ENCODE measurements around the gene TRHDE.

DNA sequence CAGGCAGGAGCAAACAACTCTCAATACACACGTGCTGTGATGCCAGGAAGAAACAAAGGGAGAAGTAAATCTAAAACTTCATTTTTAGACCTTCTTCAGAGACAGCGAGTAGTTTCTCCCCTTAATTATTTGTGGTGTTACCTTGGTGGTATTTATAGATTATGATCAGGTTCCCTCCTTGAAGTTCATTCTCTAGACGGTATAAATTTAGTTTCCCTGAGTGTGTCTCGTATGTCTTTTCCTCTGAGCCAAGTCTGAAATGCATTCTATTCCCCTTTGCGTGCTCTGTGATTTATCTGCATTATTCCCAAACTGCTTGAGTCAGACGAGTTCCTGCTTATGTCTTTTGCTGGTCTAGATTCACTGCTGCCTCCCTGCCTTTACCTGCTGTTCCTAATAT is 65.2 kb downstream of the TRHDE start:
- TF ChIP-seq, protein P1, sequence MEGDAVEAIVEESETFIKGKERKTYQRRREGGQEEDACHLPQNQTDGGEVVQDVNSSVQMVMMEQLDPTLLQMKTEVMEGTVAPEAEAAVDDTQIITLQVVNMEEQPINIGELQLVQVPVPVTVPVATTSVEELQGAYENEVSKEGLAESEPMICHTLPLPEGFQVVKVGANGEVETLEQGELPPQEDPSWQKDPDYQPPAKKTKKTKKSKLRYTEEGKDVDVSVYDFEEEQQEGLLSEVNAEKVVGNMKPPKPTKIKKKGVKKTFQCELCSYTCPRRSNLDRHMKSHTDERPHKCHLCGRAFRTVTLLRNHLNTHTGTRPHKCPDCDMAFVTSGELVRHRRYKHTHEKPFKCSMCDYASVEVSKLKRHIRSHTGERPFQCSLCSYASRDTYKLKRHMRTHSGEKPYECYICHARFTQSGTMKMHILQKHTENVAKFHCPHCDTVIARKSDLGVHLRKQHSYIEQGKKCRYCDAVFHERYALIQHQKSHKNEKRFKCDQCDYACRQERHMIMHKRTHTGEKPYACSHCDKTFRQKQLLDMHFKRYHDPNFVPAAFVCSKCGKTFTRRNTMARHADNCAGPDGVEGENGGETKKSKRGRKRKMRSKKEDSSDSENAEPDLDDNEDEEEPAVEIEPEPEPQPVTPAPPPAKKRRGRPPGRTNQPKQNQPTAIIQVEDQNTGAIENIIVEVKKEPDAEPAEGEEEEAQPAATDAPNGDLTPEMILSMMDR (IDR thresholded peaks at IDR 0.05) = no peak
- TF ChIP-seq POLR2A (IDR thresholded peaks at IDR 0.05) (no peak), POLR2AphosphoS5 (IDR thresholded peaks at IDR 0.05) (no peak)

All from sigmoid colon (tissue), 4 donors.